Uterus (tissue), 2 donors: ENCODE results near the gene CREB3L2.
"Not testable (repeated sequence)": the region's sequence is repeated elsewhere in the genome, so short reads cannot be mapped to it uniquely, and the experiment has no call there.

Source experiments
- POLR2A ChIP-seq, 2 donors: fragments of 450-650 bp; IDR thresholded peaks; one replicate each; pipeline ENCODE4 v1.6.1; 2016; ENCODE audit warnings: antibody characterized with exemption in 2 of 2, mild to moderate bottlenecking in 1 of 2, moderate library complexity in 1 of 2
- TF ChIP-seq, protein P1 (sequence below), 4 experiments: fragments of 200-600 bp in 2 of 4; fragments of 450-650 bp in 2 of 4; sonication (generic) in 2 of 4; IDR thresholded peaks; one replicate each; pipeline ENCODE4 v1.5.1; 2016 to 2019; ENCODE audit warnings: antibody characterized with exemption in 4 of 4, mild to moderate bottlenecking in 2 of 4, moderate library complexity in 1 of 4

DNA sequence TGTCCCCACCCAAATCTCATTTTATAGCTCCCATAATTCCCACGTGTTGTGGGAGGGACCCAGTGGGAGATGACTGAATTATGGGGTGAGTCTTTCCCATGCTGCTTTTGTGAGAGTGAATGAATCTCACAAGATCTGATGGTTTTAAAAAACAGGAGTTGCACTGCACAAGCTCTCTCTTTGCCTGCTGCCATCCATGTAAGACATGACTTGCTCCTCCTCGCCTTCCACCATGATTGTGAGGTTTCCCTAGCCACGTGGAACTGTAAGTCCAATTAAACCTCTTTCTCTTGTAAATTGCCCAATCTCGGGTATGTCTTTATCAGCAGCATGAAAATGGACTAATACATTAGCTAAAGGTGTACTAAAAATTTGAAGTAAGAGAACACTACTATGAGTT, 95.2 kb downstream of the CREB3L2 start:
- TF ChIP-seq, protein P1, sequence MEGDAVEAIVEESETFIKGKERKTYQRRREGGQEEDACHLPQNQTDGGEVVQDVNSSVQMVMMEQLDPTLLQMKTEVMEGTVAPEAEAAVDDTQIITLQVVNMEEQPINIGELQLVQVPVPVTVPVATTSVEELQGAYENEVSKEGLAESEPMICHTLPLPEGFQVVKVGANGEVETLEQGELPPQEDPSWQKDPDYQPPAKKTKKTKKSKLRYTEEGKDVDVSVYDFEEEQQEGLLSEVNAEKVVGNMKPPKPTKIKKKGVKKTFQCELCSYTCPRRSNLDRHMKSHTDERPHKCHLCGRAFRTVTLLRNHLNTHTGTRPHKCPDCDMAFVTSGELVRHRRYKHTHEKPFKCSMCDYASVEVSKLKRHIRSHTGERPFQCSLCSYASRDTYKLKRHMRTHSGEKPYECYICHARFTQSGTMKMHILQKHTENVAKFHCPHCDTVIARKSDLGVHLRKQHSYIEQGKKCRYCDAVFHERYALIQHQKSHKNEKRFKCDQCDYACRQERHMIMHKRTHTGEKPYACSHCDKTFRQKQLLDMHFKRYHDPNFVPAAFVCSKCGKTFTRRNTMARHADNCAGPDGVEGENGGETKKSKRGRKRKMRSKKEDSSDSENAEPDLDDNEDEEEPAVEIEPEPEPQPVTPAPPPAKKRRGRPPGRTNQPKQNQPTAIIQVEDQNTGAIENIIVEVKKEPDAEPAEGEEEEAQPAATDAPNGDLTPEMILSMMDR (IDR thresholded peaks at IDR 0.05), result not testable (repeated sequence)
- TF ChIP-seq POLR2A (IDR thresholded peaks at IDR 0.05), result not testable (repeated sequence)
